Psoas muscle (tissue), 8 donors: Measurements from ENCODE around the gene WWOX. TPM values are rescaled to one million over a fixed set of nuclear protein-coding genes. Genes with fewer than 3 reads are reported as not detected.

Experiments
- ATAC-seq, 4 donors: fragments of 200-7000 bp; cut with Tn5 transposase; one replicate each; pipeline ENCODE4 v1.9.1; 2020; ENCODE audit warnings: moderate library complexity in 3 of 4, mild to moderate bottlenecking in 2 of 4
- DNase-seq, 2 donors: peaks; one replicate each; pipeline ENCODE4 v3.0.0-alpha.2; 2020
- H3K27ac ChIP-seq: fragments of 200-600 bp; one replicate; pipeline ENCODE4 v1.8.0; 2022
- H3K27me3 ChIP-seq, 3 donors: fragments of 200-600 bp in 1 of 3; one replicate each; pipeline versions ENCODE4 v1.6.1 to v1.8.0; 2013 to 2022; ENCODE audit warnings: low read length in 2 of 3, mild to moderate bottlenecking in 2 of 3, moderate library complexity in 1 of 3; ENCODE audit not compliant: insufficient read depth in 3 of 3
- H3K36me3 ChIP-seq, 2 donors: fragments of 200-600 bp in 1 of 2; one replicate each; pipeline versions ENCODE4 v1.6.1 to v1.8.0; 2013 to 2022; ENCODE audit warnings: low read depth in 1 of 2, mild to moderate bottlenecking in 1 of 2, moderate library complexity in 1 of 2; ENCODE audit not compliant: insufficient read depth in 1 of 2
- H3K4me1 ChIP-seq: fragments of 200-600 bp; one replicate; pipeline ENCODE4 v1.8.0; 2022
- H3K4me3 ChIP-seq: fragments of 200-600 bp; one replicate; pipeline ENCODE4 v1.8.0; 2022; ENCODE audit warnings: mild to moderate bottlenecking
- H3K9me3 ChIP-seq: fragments of 200-600 bp; one replicate; pipeline ENCODE4 v1.8.0; 2022
- WGBS, 3 donors: extraction: QIAGEN DNeasy Blood & Tissue Kit; methylation state at CpG; one replicate each; pipeline versions ENCODE4 v1.1.6 to v1.1.7; 2013; 5-methylcytosine and 5-hydroxymethylcytosine counted together
- intact Hi-C, 2 donors: fragments of 100-400 bp; cut with DNase I; formaldehyde crosslinking; loops; one replicate each; pipeline versions ENCODE4 v1.11.0 to v1.14.2; 2022
- polyA plus RNA-seq, 3 donors: library from polyadenylated mRNA; stranded (reverse); fragments of 200-250 nt; gene quantifications; one replicate each; pipeline ENCODE4 v1.2.3, GENCODE V29; 2013
- total RNA-seq, 4 donors: library from RNA; stranded (reverse); fragmentation: NEBNext Ultra II Directional in 2 of 4; extraction: Animal tissue kit (Norgen Biotek cat#: 25700) in 2 of 4; gene quantifications; one replicate each; pipeline versions ENCODE4 v1.2.1 to v1.2.4, GENCODE V29; 2021 to 2023
- TF ChIP-seq, protein P1 (sequence below): fragments of 200-600 bp; IDR thresholded peaks from one replicate; pipeline ENCODE4 v1.8.0; 2022; ENCODE audit warnings: antibody characterized with exemption
- donor health status: healthy with polysubstance abuse.
- donor health status: DM: no; HTN: no; CAD: no; lungs with moderate emphysema.
- donor health status: Bipolar disorder and iron deficiency.
- donor health status: healthy.
- donor health status: DM: yes; HTN: yes; CAD: no.
- donor health status: DM: no; HTN: no; CAD: no.
- donor health status: DM: no; HTN: no; CAD: no.
- donor health status: DM: yes; HTN: yes; CAD: no.

The WWOX gene
- total and polyA plus RNA-seq, 7 donors, result 3.1 to 6.6 (median 5.0) TPM

DNA sequence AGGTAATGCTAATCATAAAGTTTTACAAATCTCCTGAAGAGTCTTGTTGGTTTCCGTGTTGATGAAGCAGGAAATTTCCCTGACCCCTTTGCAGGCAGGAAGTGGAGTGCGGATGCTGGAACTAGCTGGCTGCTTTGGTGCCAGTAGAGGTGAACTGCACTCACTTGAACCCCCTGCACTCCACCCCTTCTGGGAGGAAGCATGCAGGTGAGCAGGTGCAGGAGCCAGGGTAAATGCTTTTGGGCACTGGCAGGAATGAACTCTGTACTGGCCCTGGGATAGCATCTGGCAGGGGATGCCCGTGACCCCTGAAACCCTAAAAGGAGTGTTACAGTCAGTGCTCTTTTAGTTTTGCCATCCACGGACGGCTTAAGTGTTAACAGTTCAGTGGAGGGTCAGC lies 430.4 kb downstream of the WWOX start:
- Histone ChIP-seq H3K36me3 (no peaks in the 10 kb centered on the region), H3K4me1 (no peaks in the 10 kb centered on the region), H3K9me3 (no peaks in the 10 kb centered on the region), H3K27me3 (no peaks in the 10 kb centered on the region), H3K4me3 (no peak overlapping the region), H3K27ac (no peak overlapping the region)
- ATAC-seq (no peak), DNase-seq (no peak)
- intact Hi-C loops, result no loop called here
- 83 to 89% (median 87%) methylated on average over 5 of the region's 5 CpGs for WGBS, 3 donors
- TF ChIP-seq, protein P1, sequence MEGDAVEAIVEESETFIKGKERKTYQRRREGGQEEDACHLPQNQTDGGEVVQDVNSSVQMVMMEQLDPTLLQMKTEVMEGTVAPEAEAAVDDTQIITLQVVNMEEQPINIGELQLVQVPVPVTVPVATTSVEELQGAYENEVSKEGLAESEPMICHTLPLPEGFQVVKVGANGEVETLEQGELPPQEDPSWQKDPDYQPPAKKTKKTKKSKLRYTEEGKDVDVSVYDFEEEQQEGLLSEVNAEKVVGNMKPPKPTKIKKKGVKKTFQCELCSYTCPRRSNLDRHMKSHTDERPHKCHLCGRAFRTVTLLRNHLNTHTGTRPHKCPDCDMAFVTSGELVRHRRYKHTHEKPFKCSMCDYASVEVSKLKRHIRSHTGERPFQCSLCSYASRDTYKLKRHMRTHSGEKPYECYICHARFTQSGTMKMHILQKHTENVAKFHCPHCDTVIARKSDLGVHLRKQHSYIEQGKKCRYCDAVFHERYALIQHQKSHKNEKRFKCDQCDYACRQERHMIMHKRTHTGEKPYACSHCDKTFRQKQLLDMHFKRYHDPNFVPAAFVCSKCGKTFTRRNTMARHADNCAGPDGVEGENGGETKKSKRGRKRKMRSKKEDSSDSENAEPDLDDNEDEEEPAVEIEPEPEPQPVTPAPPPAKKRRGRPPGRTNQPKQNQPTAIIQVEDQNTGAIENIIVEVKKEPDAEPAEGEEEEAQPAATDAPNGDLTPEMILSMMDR, result no peak

GRCh38 chr16:78530283-78530682 lies 430.8 kb downstream of the WWOX start:
- Histone ChIP-seq H3K9me3 (no peaks in the 10 kb centered on the region), H3K4me1 (no peaks in the 10 kb centered on the region), H3K4me3 (no peak overlapping the region), H3K27me3 (no peaks in the 10 kb centered on the region), H3K27ac (no peak overlapping the region), H3K36me3 (no peaks in the 10 kb centered on the region)
- TF ChIP-seq, protein P1, result no peak
- intact Hi-C loops, result no loop called here
- no peak for DNase-seq
- ATAC-seq, result no peak
- 72 to 74% (median 73%) methylated on average over 4 of the region's 4 CpGs for WGBS, 3 donors

DNA sequence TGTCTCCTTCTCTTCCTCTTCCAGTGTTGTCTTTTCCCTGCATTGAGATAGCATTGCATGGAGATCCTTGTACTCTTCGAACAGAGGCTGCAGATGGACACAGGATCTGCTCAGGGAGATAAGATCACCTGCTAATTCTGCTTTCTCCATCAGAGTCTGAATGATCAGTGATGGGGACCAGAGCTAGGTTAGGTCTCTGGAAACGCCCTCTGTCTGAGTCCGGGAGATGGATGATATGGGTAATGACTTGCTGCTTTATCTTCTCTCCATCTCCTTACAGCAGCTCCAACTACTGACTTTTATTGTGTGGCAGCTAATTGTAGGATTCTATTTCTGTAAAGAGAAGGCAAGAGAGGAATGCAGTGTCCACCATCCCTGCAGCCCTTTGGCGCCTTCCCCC lies 435.6 kb downstream of the WWOX start:
- Histone ChIP-seq H3K9me3 (no peaks in the 10 kb centered on the region), H3K27me3 (no peaks in the 10 kb centered on the region), H3K4me1 (no peaks in the 10 kb centered on the region), H3K36me3 (no peaks in the 10 kb centered on the region), H3K27ac (no peak overlapping the region), H3K4me3 (no peak overlapping the region)
- TF ChIP-seq, protein P1, result no peak
- intact Hi-C loops, result no loop called here
- no peak for DNase-seq
- ATAC-seq, result no peak
- 89 to 93% (median 92%) methylated on average over 4 of the region's 4 CpGs for WGBS, 3 donors

GRCh38 chr16:78537511-78537910 lies 438.1 kb downstream of the WWOX start:
- intact Hi-C loops, result no loop called here
- WGBS, 3 donors, result 79 to 87% (median 87%) methylated on average over 10 of the region's 10 CpGs
- H3K9me3 ChIP-seq, result no peaks in the 10 kb centered on the region

DNA sequence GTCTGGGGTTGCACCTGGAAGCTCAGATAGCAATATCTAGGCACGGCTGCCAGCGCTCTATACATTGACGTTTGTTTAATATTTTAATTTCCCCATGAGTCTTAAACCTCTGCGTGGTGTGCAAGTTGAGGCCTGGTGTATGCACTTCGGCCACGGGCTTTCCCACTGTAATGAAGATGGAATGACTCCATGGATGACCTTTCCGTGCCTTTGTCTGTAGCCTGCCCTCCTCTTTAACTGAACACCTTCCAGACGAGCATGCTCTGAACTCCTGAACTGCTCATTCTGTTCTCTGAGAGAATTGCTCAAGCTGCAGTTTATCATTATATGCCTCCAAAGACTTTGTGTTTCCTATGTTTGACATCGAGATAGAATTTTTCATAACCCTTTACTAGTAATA lies 438.8 kb downstream of the WWOX start:
- TF ChIP-seq, protein P1, result no peak
- no peaks in the 10 kb centered on the region for H3K9me3 ChIP-seq
- no peaks in the 10 kb centered on the region for H3K4me1 ChIP-seq
- no peaks in the 10 kb centered on the region for H3K36me3 ChIP-seq
- intact Hi-C loops, result no loop called here
- no peak overlapping the region for H3K27ac ChIP-seq
- no peaks in the 10 kb centered on the region for H3K27me3 ChIP-seq
- H3K4me3 ChIP-seq, result no peak overlapping the region
- no peak for ATAC-seq
- WGBS, 3 donors, result 77 to 80% (median 77%) methylated on average over 9 of the region's 9 CpGs
- DNase-seq, result no peak

More at GRCh38 chr16:78537511-78537910, 438.1 kb downstream of the WWOX start:
- no peaks in the 10 kb centered on the region for H3K36me3 ChIP-seq
- ATAC-seq (no peak), DNase-seq (no peak)
- H3K27me3 ChIP-seq, result no peaks in the 10 kb centered on the region
- no peaks in the 10 kb centered on the region for H3K4me1 ChIP-seq
- no peak overlapping the region for H3K4me3 ChIP-seq
- H3K27ac ChIP-seq, result no peak overlapping the region
- TF ChIP-seq, protein P1, result no peak
